H1 (cell line): ENCODE measurements around the gene NDUFB1. TPM values are rescaled to one million over a fixed set of nuclear protein-coding genes. Genes with fewer than 3 reads are reported as not detected.

Experiments
- CTCF ChIA-PET: fragments of 300-600 bp; sonication (Branson Sonifier 250); formaldehyde crosslinking; loops from one replicate; lab custom pipeline; 2021; ENCODE audit not compliant: partially characterized antibody; lab: Charles Lee
- POLR2A ChIA-PET: fragments of 300-600 bp; sonication (Branson Sonifier 250); formaldehyde crosslinking; loops from one replicate; lab custom pipeline; 2021; ENCODE audit warnings: inconsistent platforms; ENCODE audit not compliant: partially characterized antibody; lab: Charles Lee
- DNase-seq, 2 experiments: peaks; one replicate each; pipeline versions ENCODE4 v3.0.0 to v3.0.0-alpha.2; 2010 to 2022; ENCODE audit warnings: low spot score in 2 of 2, low read depth in 1 of 2, mixed read lengths in 1 of 2
- FAIRE-seq: peaks from 2 replicates; lab custom pipeline; 2011; peaks lifted over from hg19 to GRCh38; lab: Jason Lieb, UNC
- H2AFZ ChIP-seq: 2 replicates; pipeline ENCODE4 v1.8.1; 2012; ENCODE audit warnings: low read length, inconsistent platforms
- H2AK5ac ChIP-seq: 2 replicates; pipeline ENCODE4 v1.6.1; 2013; ENCODE audit warnings: low read depth, low read length
- H2BK120ac ChIP-seq: replicated peaks from 2 replicates; pipeline ENCODE3; 2013; ENCODE audit warnings: low read depth, low read length, inconsistent platforms
- H2BK12ac ChIP-seq: 2 replicates; pipeline ENCODE4 v1.6.1; 2013; ENCODE audit warnings: low read depth, low read length
- H2BK15ac ChIP-seq: 2 replicates; pipeline ENCODE4 v1.6.1; 2013; ENCODE audit warnings: low read length
- H2BK20ac ChIP-seq: 2 replicates; pipeline ENCODE4 v1.6.1; 2013; ENCODE audit warnings: low read length
- H2BK5ac ChIP-seq: 2 replicates; pipeline ENCODE4 v1.6.1; 2013; ENCODE audit warnings: low read depth, low read length
- H3K14ac ChIP-seq: 2 replicates; pipeline ENCODE4 v1.6.1; 2013; ENCODE audit warnings: inconsistent platforms; ENCODE audit not compliant: insufficient read length
- H3K18ac ChIP-seq: 2 replicates; pipeline ENCODE4 v1.6.1; 2013; ENCODE audit warnings: low read length; ENCODE audit errors: extremely low read depth
- H3K23ac ChIP-seq: 2 replicates; pipeline ENCODE4 v1.6.1; 2013; ENCODE audit warnings: inconsistent platforms; ENCODE audit not compliant: insufficient read length
- H3K23me2 ChIP-seq: 2 replicates; pipeline ENCODE4 v1.6.1; 2013; ENCODE audit warnings: low read depth, low read length
- H3K27ac ChIP-seq: 2 replicates; pipeline ENCODE4 v1.6.1; 2011; ENCODE audit warnings: low read depth, low read length, inconsistent platforms
- H3K27me3 ChIP-seq, 4 experiments: replicated peaks in 1 of 4; 1 replicate in 1 of 4; 2 replicates in 3 of 4; pipeline versions ENCODE4 v1.6.1 to v1.8.1; 2011 to 2013; ENCODE audit warnings: low read length in 3 of 4, mild to moderate bottlenecking in 3 of 4, inconsistent platforms in 2 of 4, mixed read lengths in 2 of 4, moderate library complexity in 1 of 4; ENCODE audit not compliant: control insufficient read depth in 3 of 4, insufficient read depth in 3 of 4; ENCODE audit errors: extremely low read depth in 1 of 4
- H3K36me3 ChIP-seq, 4 experiments: 2 replicates each; pipeline versions ENCODE4 v1.6.1 to v1.8.1; 2011 to 2013; ENCODE audit warnings: mild to moderate bottlenecking in 4 of 4, low read length in 3 of 4, moderate library complexity in 2 of 4, control low read depth in 1 of 4, inconsistent platforms in 1 of 4; ENCODE audit not compliant: insufficient read depth in 4 of 4, control insufficient read depth in 2 of 4
- H3K4ac ChIP-seq: replicated peaks from 2 replicates; pipeline ENCODE3; 2013; ENCODE audit warnings: low read length, low read depth, mixed read lengths, inconsistent platforms; ENCODE audit not compliant: insufficient read length
- H3K4me1 ChIP-seq, 4 experiments: replicated peaks in 1 of 4; 1 replicate in 1 of 4; 2 replicates in 3 of 4; pipeline versions ENCODE4 v1.6.1 to v1.8.1; 2011 to 2013; ENCODE audit warnings: low read length in 3 of 4, inconsistent platforms in 2 of 4, mixed read lengths in 1 of 4; ENCODE audit not compliant: insufficient read depth in 4 of 4, control insufficient read depth in 3 of 4
- H3K4me2 ChIP-seq, 2 experiments: 2 replicates each; pipeline versions ENCODE4 v1.6.1 to v1.8.1; 2011 to 2013; ENCODE audit warnings: low read depth in 2 of 2, low read length in 2 of 2, control low read depth in 1 of 2, inconsistent platforms in 1 of 2, mild to moderate bottlenecking in 1 of 2; ENCODE audit not compliant: insufficient read depth in 1 of 2
- H3K4me3 ChIP-seq, 4 experiments: fragments of 200-600, 300-600 bp in 1 of 4; sonication (generic), shearing (Covaris generic), sonication (Bioruptor Twin) in 1 of 4; 2 replicates each; pipeline versions ENCODE4 v1.5.1 to v1.8.1; 2011 to 2016; ENCODE audit warnings: low read length in 4 of 4, low read depth in 3 of 4, control low read depth in 2 of 4, inconsistent platforms in 2 of 4, mild to moderate bottlenecking in 2 of 4, mixed read lengths in 1 of 4, moderate library complexity in 1 of 4; ENCODE audit not compliant: insufficient read depth in 2 of 4; ENCODE audit errors: extremely low read depth in 1 of 4
- H3K56ac ChIP-seq: replicated peaks from 2 replicates; pipeline ENCODE3; 2013; ENCODE audit warnings: low read depth, mild to moderate bottlenecking, mixed read lengths, low read length, inconsistent platforms; ENCODE audit not compliant: insufficient read length
- H3K79me1 ChIP-seq: 2 replicates; pipeline ENCODE4 v1.6.1; 2013; ENCODE audit warnings: low read depth, low read length, control low read depth
- H3K79me2 ChIP-seq, 2 experiments: 2 replicates each; pipeline versions ENCODE4 v1.6.1 to v1.8.1; 2012 to 2013; ENCODE audit warnings: low read length in 2 of 2, mild to moderate bottlenecking in 2 of 2, inconsistent platforms in 1 of 2; ENCODE audit not compliant: insufficient read depth in 2 of 2, control insufficient read depth in 1 of 2
- H3K9ac ChIP-seq, 4 experiments: replicated peaks in 1 of 4; 1 replicate in 1 of 4; 2 replicates in 3 of 4; pipeline versions ENCODE4 v1.6.1 to v1.8.1; 2011 to 2013; ENCODE audit warnings: low read depth in 3 of 4, low read length in 3 of 4, control low read depth in 2 of 4, mild to moderate bottlenecking in 2 of 4, moderate library complexity in 2 of 4, inconsistent platforms in 1 of 4; ENCODE audit errors: extremely low read depth in 1 of 4
- H3K9me3 ChIP-seq, 2 experiments: 2 replicates each; pipeline versions ENCODE4 v1.6.1 to v1.8.1; 2012 to 2013; ENCODE audit warnings: mild to moderate bottlenecking in 2 of 2, moderate library complexity in 2 of 2, control low read depth in 1 of 2, inconsistent platforms in 1 of 2, low read depth in 1 of 2, low read length in 1 of 2, mixed read lengths in 1 of 2; ENCODE audit not compliant: insufficient read depth in 2 of 2
- H4K20me1 ChIP-seq, 2 experiments: replicated peaks in 1 of 2; 2 replicates each; pipeline versions ENCODE3 to v1.8.1; 2011 to 2013; ENCODE audit warnings: inconsistent platforms in 2 of 2, low read length in 2 of 2, mild to moderate bottlenecking in 1 of 2; ENCODE audit not compliant: insufficient read depth in 2 of 2, control insufficient read depth in 1 of 2
- H4K5ac ChIP-seq: 2 replicates; pipeline ENCODE4 v1.6.1; 2013; ENCODE audit warnings: low read length, low read depth, mixed read lengths, inconsistent platforms; ENCODE audit not compliant: insufficient read length
- H4K8ac ChIP-seq: 2 replicates; pipeline ENCODE4 v1.8.0; 2013; ENCODE audit warnings: mild to moderate bottlenecking, moderate library complexity, low read length, inconsistent platforms; ENCODE audit not compliant: insufficient read depth; ENCODE audit errors: extremely low read depth
- H4K91ac ChIP-seq: replicated peaks from 2 replicates; pipeline ENCODE3; 2013; ENCODE audit warnings: low read length, mixed read lengths, inconsistent platforms; ENCODE audit not compliant: insufficient read length
- ASH2L ChIP-seq: fragments of 200-600, 300-600 bp; sonication (generic); IDR thresholded peaks from one replicate; pipeline ENCODE4 v1.7.1; 2017; ENCODE audit warnings: low read length
- CREB1 ChIP-seq: IDR thresholded peaks from 2 replicates; pipeline ENCODE4 v1.6.1; 2012; ENCODE audit warnings: inconsistent platforms
- EGR1 ChIP-seq: IDR thresholded peaks from 2 replicates; pipeline ENCODE4 v1.6.1; 2011; ENCODE audit warnings: low read depth, low read length, borderline replicate concordance
- HDAC6 ChIP-seq: IDR thresholded peaks from one replicate; pipeline ENCODE4 v1.7.1; 2012; ENCODE audit warnings: low read depth, mild to moderate bottlenecking, inconsistent platforms, low read length, moderate library complexity
- PHF8 ChIP-seq: fragments of 200-600 bp; sonication (generic); conservative IDR thresholded peaks from 2 replicates; pipeline ENCODE4 v1.7.1; 2012; ENCODE audit warnings: low read depth, mild to moderate bottlenecking, inconsistent platforms, low read length, moderate library complexity
- POLR2A ChIP-seq, 2 experiments: IDR thresholded peaks; 1 replicate in 1 of 2; 2 replicates in 1 of 2; pipeline ENCODE4 v1.6.1; 2011; ENCODE audit warnings: low read depth in 2 of 2, low read length in 2 of 2, mild to moderate bottlenecking in 2 of 2; ENCODE audit errors: control extremely low read depth in 1 of 2
- SP1 ChIP-seq: IDR thresholded peaks from 2 replicates; pipeline ENCODE4 v1.6.1; 2011; ENCODE audit warnings: low read depth, low read length
- SP4 ChIP-seq: IDR thresholded peaks from 2 replicates; pipeline ENCODE4 v1.6.1; 2012; ENCODE audit warnings: low read length, inconsistent platforms
- TAF7 ChIP-seq: optimal IDR thresholded peaks from 2 replicates; pipeline ENCODE3; 2011; ENCODE audit warnings: low read depth, mild to moderate bottlenecking, inconsistent platforms, low read length, moderate library complexity, borderline replicate concordance
- WGBS, 2 experiments: shearing (Covaris generic) in 1 of 2; methylation state at CpG; one replicate each; pipeline versions ENCODE4 v1.1.6 to v1.1.7; 2013 to 2015; ENCODE audit warnings: low lambda C conversion rate in 2 of 2, mixed read lengths in 2 of 2, inconsistent platforms in 1 of 2, low coverage in 1 of 2, missing lambda C conversion rate in 1 of 2; ENCODE audit not compliant: insufficient replicate concordance in 2 of 2, insufficient coverage in 1 of 2, insufficient read length in 1 of 2; ENCODE audit errors: extremely low coverage in 1 of 2, missing lambda C conversion rate in 1 of 2; 5-methylcytosine and 5-hydroxymethylcytosine counted together
- polyA plus RNA-seq, 7 experiments: library from polyadenylated mRNA; depleted of rRNA in 3 of 7; stranded (reverse) in 5 of 7; unstranded in 2 of 7; fragments of >200 nt in 5 of 7; fragments of 200-250 nt in 2 of 7; gene quantifications; 1 replicate in 5 of 7; 2 replicates in 1 of 7; 4 replicates in 1 of 7; pipeline versions ENCODE4 v1.2.1 to v1.2.3, GENCODE V29; 2011 to 2013; ENCODE audit warnings: missing spikeins in 2 of 7, mixed read lengths in 2 of 7
- total RNA-seq: library from RNA; stranded (reverse); fragmentation: NEBNext Ultra II Directional; extraction: Animal tissue kit (Norgen Biotek cat#: 25700); gene quantifications from 2 replicates; pipeline ENCODE4 v1.2.1, GENCODE V29; 2021
- TF ChIP-seq, protein P1 (sequence below): IDR thresholded peaks from 2 replicates; pipeline ENCODE4 v1.6.1; 2012; ENCODE audit warnings: inconsistent platforms

Gene NDUFB1
- total and polyA plus RNA-seq, 2 of the 8 experiments (the other 6 are each of a cell fraction or from before 2014, with no cell fraction given), result 124 to 271 TPM

GRCh38 chr14:92108345-92109254 lies 12.9 kb downstream of the NDUFB1 start:
- Histone ChIP-seq H4K8ac (no peak overlapping the region), H4K5ac (no peak overlapping the region), H3K36me3 (no peaks in the 10 kb centered on the region), H2BK120ac (no peak overlapping the region), H3K9ac (no peak overlapping the region; a peak in 1 of 7 replicates), H3K27me3 (no peaks in the 10 kb centered on the region), H2AFZ (peak overlapping the region; percentile 17; the same call in 1 of the 2 replicates), H2AK5ac (no peak overlapping the region), H4K91ac (peak overlapping the region; percentile 89), H3K79me1 (peaks cover 5% of the 10 kb centered on the region), H2BK12ac (0 out of 2 replicates have a peak overlapping the region, but pooled peaks have one; percentile 46), H2BK20ac (no peak overlapping the region), H3K4me3 (peak overlapping the region in 1 of 4 experiments; percentile 32; a peak in 1 of 8 replicates), H3K23me2 (peaks cover 8% of the 10 kb centered on the region), H3K56ac (peak overlapping the region; percentile 42), H3K23ac (no peak overlapping the region), H2BK5ac (0 out of 2 replicates have a peak overlapping the region, but pooled peaks have one; percentile 37), H3K9me3 (no peaks in the 10 kb centered on the region), H3K27ac (0 out of 2 replicates have a peak overlapping the region, but pooled peaks have one; percentile 33), H3K18ac (peak overlapping the region; percentile 78), H4K20me1 (peaks cover 2% of the 10 kb centered on the region in 2 experiments), H3K79me2 (peaks cover 7 to 27% of the 10 kb centered on the region in 2 experiments), H3K4me2 (peak overlapping the region; percentile 56 to 60), H3K4me1 (peaks cover 4 to 7% (median 6%) of the 10 kb centered on the region in 4 experiments; a peak in 6 of 7 replicates), H3K4ac (no peak overlapping the region), H3K14ac (no peak overlapping the region), H2BK15ac (no peak overlapping the region)
- CTCF ChIA-PET, result interaction anchor here (2.6 to 4.5 kb wide), 2 partner anchors 12 to 16 kb away, joined by 8 to 45 read pairs; partner anchors contain the start of genes CPSF2 and NDUFB1
- POLR2A ChIA-PET, result interaction anchor here (0.6 to 4.5 kb wide), 5 partner anchors 8 to 69 kb away, joined by 3 to 66 read pairs (median 3); partner anchors contain the start of genes CPSF2, NDUFB1 and TRIP11
- 34% methylated on average over 11 of the region's 11 CpGs; no CpG with 5 or more reads in 1 of the 2 experiments for WGBS, 2 experiments
- FAIRE-seq (peak; percentile 55), DNase-seq (peak in 1 of 2 experiments; percentile 59)
- TF ChIP-seq, protein P1, sequence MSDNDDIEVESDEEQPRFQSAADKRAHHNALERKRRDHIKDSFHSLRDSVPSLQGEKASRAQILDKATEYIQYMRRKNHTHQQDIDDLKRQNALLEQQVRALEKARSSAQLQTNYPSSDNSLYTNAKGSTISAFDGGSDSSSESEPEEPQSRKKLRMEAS, result peak; percentile 14; the same call in 1 of the 2 replicates
- TF ChIP-seq POLR2A (IDR thresholded peaks at IDR 0.05; ENCODE audit: control extremely low read depth in 1 of 2, low read depth in 2 of 2, low read length in 2 of 2) (0 out of 3 replicates have a peak, but pooled peaks of 1 of the 2 experiments have one; percentile 32), TAF7 (no peak), EGR1 (no peak), HDAC6 (no peak), SP4 (no peak), ASH2L (peak; percentile 23), PHF8 (no peak), SP1 (0 out of 2 replicates have a peak, but pooled peaks have one; percentile 12), CREB1 (no peak)
